ENCODE measurements around the gene BORCS8. TPM values are rescaled to one million over a fixed set of nuclear protein-coding genes. Genes with fewer than 3 reads are reported as not detected.
A peak's percentile ranks its signal among the peaks of the same experiment; 100 is the strongest.

Gene BORCS8
- total and polyA plus RNA-seq, 2 of the 13 experiments (the other 11 are each of a cell fraction or from before 2014, with no cell fraction given), result 9.6 to 13.3 TPM

DNA sequence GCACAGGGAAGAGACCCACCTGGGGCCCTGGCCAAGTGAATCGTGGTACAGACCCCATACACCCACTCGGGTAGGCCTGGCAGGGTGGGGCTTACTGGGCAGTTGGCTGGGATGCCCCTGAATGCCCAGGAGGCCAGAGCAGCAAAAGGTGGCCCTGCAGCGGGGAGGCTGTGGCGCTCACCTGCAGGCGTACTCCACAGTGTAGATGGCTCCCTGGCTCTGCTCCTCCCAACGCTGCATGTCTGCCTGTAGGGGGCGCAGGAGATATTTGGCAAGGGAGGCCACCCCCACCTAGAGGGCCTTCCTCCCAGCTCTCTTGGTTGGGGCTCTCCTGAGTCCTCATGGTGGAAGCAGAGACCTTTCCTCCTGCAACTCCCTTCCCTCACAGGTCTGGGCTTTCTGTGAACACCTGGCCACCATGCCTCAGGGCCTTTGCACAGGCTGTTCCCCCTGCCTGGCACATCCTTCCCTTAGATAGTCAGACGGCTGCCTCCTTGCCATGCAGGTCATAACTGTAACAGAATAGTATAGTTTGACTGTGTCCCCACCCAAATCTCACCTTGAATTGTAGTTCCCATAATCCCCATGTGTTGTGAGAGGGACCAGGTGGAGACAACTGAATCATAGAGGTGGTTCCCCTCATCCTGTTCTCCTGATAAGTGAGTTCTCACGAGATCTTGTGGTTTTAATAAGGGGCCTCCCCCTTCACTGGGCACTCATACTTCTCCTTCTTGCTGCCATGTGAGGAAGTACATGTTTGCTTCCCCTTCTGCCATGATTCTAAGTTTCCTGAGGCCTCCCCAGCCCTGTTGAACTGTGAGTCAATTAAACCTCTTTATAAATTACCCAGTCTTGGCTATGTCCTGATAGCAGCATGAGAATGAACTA is 5.9 kb downstream of the BORCS8 start (continued):
- TF ChIP-seq, protein P1, sequence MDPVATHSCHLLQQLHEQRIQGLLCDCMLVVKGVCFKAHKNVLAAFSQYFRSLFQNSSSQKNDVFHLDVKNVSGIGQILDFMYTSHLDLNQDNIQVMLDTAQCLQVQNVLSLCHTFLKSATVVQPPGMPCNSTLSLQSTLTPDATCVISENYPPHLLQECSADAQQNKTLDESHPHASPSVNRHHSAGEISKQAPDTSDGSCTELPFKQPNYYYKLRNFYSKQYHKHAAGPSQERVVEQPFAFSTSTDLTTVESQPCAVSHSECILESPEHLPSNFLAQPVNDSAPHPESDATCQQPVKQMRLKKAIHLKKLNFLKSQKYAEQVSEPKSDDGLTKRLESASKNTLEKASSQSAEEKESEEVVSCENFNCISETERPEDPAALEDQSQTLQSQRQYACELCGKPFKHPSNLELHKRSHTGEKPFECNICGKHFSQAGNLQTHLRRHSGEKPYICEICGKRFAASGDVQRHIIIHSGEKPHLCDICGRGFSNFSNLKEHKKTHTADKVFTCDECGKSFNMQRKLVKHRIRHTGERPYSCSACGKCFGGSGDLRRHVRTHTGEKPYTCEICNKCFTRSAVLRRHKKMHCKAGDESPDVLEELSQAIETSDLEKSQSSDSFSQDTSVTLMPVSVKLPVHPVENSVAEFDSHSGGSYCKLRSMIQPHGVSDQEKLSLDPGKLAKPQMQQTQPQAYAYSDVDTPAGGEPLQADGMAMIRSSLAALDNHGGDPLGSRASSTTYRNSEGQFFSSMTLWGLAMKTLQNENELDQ (CRISPR knock-in tag; IDR thresholded peaks at IDR 0.05; ENCODE audit: borderline replicate concordance), result no peak
- peak; percentile 16 for TF ChIP-seq YY1 (IDR thresholded peaks at IDR 0.05; ENCODE audit: insufficient read depth, insufficient replicate concordance, low read depth, low read length)
- TF ChIP-seq ZNF660 (CRISPR knock-in tag; IDR thresholded peaks at IDR 0.05; ENCODE audit: borderline replicate concordance, low read depth), result no peak
- 0 out of 2 replicates have a peak, but pooled peaks have one; percentile 56 for TF ChIP-seq REPIN1 (CRISPR knock-in tag; IDR thresholded peaks at IDR 0.05; ENCODE audit: borderline replicate concordance, low read depth)

DNA sequence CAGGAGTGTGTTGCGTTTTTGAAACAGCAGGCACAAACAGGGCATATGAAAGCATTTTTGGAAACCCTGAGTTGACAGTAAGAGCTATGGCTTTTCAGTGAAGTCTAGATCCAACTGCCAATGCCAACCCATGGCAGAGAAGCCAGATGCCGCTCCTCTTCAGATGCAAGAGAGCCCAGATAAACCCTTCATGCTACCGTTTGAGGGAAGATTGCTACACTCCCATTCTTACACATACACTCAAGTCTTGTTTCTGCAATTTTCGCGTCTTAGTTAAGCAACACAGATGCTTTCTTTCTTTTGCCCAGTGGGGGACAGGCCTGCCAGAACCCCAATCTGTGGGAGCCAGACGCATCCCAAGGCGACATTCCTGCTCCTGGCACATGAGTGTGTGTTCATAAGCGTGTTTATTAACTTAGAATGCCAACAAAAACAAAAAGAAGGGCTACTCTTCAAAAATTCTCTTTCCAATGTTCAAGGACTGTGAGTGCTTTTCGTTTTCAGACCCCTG is 10.4 kb downstream of the BORCS8 start:
- H4K20me1 ChIP-seq (ENCODE audit: insufficient read depth, low read length), result no peaks in the 10 kb centered on the region
- ATAC-seq (no peak), DNase-seq (ENCODE audit: low spot score) (no peak), FAIRE-seq (no peak)
- no peak overlapping the region for H2AFZ ChIP-seq (ENCODE audit: low read length)
- H3K79me2 ChIP-seq (ENCODE audit: insufficient read depth, low read length), result no peaks in the 10 kb centered on the region
- intact Hi-C loops (cut with micrococcal nuclease; ENCODE audit: unreplicated experiment), result no loop called here
- POLR2A ChIA-PET, result no interaction called here
- no peak overlapping the region for H3K9ac ChIP-seq (ENCODE audit: insufficient read depth, low read depth, low read length)
- no peak overlapping the region for H3K4me3 ChIP-seq (replicated peaks in 1 of 3; ENCODE audit: insufficient read depth in 1 of 3, low read depth in 2 of 3, low read length in 3 of 3)
- H3K27me3 ChIP-seq (ENCODE audit: control insufficient read depth in 1 of 2, insufficient read depth in 2 of 2, low read length in 2 of 2), result no peaks in the 10 kb centered on the region
- BruUV-seq (replicated peaks), result no TSS peak
- H3K9me3 ChIP-seq (ENCODE audit: low read length), result no peaks in the 10 kb centered on the region
- in situ Hi-C loops (cut with HindIII; ENCODE audit: extremely low pct_ligation_motif_present, low pct_unique_long_range_greater_than_20kb), result no loop called here
- 96% methylated on average over 9 of the region's 9 CpGs for WGBS (ENCODE audit: low lambda C conversion rate)
- no peak overlapping the region for H3K27ac ChIP-seq (ENCODE audit: extremely low read length, insufficient read depth, low read length)
- peaks cover 3 to 10% of the 10 kb centered on the region in 2 experiments; a peak in 2 of 5 replicates for H3K36me3 ChIP-seq (replicated peaks in 1 of 2; ENCODE audit: control insufficient read depth in 1 of 2, insufficient read depth in 2 of 2, low read length in 2 of 2)
- no peaks in the 10 kb centered on the region for H3K4me1 ChIP-seq (ENCODE audit: insufficient read depth, low read length)
- CTCF ChIA-PET (ENCODE audit: low intra/inter-chr PET ratio, low total read pairs), result no interaction called here
- no peak overlapping the region for H3K4me2 ChIP-seq (ENCODE audit: low read depth, low read length)
- TF ChIP-seq, protein P2, sequence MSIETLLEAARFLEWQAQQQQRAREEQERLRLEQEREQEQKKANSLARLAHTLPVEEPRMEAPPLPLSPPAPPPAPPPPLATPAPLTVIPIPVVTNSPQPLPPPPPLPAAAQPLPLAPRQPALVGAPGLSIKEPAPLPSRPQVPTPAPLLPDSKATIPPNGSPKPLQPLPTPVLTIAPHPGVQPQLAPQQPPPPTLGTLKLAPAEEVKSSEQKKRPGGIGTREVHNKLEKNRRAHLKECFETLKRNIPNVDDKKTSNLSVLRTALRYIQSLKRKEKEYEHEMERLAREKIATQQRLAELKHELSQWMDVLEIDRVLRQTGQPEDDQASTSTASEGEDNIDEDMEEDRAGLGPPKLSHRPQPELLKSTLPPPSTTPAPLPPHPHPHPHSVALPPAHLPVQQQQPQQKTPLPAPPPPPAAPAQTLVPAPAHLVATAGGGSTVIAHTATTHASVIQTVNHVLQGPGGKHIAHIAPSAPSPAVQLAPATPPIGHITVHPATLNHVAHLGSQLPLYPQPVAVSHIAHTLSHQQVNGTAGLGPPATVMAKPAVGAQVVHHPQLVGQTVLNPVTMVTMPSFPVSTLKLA (IDR thresholded peaks at IDR 0.05), result no peak
- TF ChIP-seq ZNF569 (CRISPR knock-in tag; IDR thresholded peaks at IDR 0.05; ENCODE audit: borderline replicate concordance) (no peak), U2AF1 (optimal IDR thresholded peaks at IDR 0.05; ENCODE audit: low read depth, low read length) (no peak), NCOA2 (CRISPR knock-in tag; IDR thresholded peaks at IDR 0.05) (no peak), GPN1 (CRISPR knock-in tag; IDR thresholded peaks at IDR 0.05; ENCODE audit: borderline replicate concordance) (no peak), ZNF138 (CRISPR knock-in tag; IDR thresholded peaks at IDR 0.05; ENCODE audit: low read depth) (no peak), CBX1 (IDR thresholded peaks at IDR 0.05; ENCODE audit: low read depth) (no peak)
- TF ChIP-seq, protein P3, sequence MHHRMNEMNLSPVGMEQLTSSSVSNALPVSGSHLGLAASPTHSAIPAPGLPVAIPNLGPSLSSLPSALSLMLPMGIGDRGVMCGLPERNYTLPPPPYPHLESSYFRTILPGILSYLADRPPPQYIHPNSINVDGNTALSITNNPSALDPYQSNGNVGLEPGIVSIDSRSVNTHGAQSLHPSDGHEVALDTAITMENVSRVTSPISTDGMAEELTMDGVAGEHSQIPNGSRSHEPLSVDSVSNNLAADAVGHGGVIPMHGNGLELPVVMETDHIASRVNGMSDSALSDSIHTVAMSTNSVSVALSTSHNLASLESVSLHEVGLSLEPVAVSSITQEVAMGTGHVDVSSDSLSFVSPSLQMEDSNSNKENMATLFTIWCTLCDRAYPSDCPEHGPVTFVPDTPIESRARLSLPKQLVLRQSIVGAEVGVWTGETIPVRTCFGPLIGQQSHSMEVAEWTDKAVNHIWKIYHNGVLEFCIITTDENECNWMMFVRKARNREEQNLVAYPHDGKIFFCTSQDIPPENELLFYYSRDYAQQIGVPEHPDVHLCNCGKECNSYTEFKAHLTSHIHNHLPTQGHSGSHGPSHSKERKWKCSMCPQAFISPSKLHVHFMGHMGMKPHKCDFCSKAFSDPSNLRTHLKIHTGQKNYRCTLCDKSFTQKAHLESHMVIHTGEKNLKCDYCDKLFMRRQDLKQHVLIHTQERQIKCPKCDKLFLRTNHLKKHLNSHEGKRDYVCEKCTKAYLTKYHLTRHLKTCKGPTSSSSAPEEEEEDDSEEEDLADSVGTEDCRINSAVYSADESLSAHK (CRISPR knock-in tag; IDR thresholded peaks at IDR 0.05; ENCODE audit: borderline replicate concordance), result no peak
- TF ChIP-seq, protein P4, sequence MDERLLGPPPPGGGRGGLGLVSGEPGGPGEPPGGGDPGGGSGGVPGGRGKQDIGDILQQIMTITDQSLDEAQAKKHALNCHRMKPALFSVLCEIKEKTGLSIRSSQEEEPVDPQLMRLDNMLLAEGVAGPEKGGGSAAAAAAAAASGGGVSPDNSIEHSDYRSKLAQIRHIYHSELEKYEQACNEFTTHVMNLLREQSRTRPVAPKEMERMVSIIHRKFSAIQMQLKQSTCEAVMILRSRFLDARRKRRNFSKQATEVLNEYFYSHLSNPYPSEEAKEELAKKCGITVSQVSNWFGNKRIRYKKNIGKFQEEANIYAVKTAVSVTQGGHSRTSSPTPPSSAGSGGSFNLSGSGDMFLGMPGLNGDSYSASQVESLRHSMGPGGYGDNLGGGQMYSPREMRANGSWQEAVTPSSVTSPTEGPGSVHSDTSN (CRISPR knock-in tag; IDR thresholded peaks at IDR 0.05), result no peak
